Prostate gland (tissue), 2 donors: Measurements from ENCODE around the gene RNF151. TPM values are rescaled to one million over a fixed set of nuclear protein-coding genes. Genes with fewer than 3 reads are reported as not detected.
A peak's percentile ranks its signal among the peaks of the same experiment; 100 is the strongest.

Experiments
- DNase-seq: peaks from one replicate; pipeline ENCODE4 v3.0.0-alpha.2; 2019; ENCODE audit warnings: low spot score
- H3K27ac ChIP-seq, 2 donors: fragments of 200-600 bp; sonication (generic); 2 replicates each; pipeline ENCODE4 v1.5.1; 2017 to 2019
- H3K27me3 ChIP-seq: fragments of 200-600 bp; sonication (generic); replicated peaks from 2 replicates; pipeline ENCODE4 v1.5.1; 2019; ENCODE audit not compliant: insufficient read depth
- H3K36me3 ChIP-seq, 2 donors: fragments of 200-600 bp; sonication (generic); 1 replicate in 1 of 2; 2 replicates in 1 of 2; pipeline versions ENCODE4 v1.5.1 to v1.8.1; 2017 to 2019
- H3K4me1 ChIP-seq: fragments of 200-600 bp; sonication (generic); replicated peaks from 2 replicates; pipeline ENCODE4 v1.5.1; 2019
- H3K4me3 ChIP-seq, 2 donors: fragments of 200-600 bp; sonication (generic); 2 replicates each; pipeline ENCODE4 v1.5.1; 2017 to 2019
- H3K9me3 ChIP-seq: fragments of 200-600 bp; sonication (generic); 2 replicates; pipeline ENCODE4 v1.5.1; 2017
- CTCF ChIP-seq, 4 experiments: fragments of 200-600 bp in 2 of 4; fragments of 450-650 bp in 2 of 4; sonication (generic) in 2 of 4; IDR thresholded peaks; 1 replicate in 3 of 4; 2 replicates in 1 of 4; pipeline ENCODE4 v1.5.1; 2016 to 2019; ENCODE audit warnings: antibody characterized with exemption in 4 of 4, mild to moderate bottlenecking in 2 of 4, moderate library complexity in 2 of 4
- POLR2A ChIP-seq: fragments of 450-650 bp; IDR thresholded peaks from one replicate; pipeline ENCODE4 v1.6.1; 2016; ENCODE audit warnings: antibody characterized with exemption, mild to moderate bottlenecking
- POLR2AphosphoS5 ChIP-seq: sonication (generic); formaldehyde crosslinking; IDR thresholded peaks from one replicate; pipeline ENCODE4 v1.6.1; 2017; ENCODE audit warnings: antibody characterized with exemption
- WGBS: methylation state at CpG from one replicate; pipeline ENCODE4 v1.1.5; 2018; 5-methylcytosine and 5-hydroxymethylcytosine counted together
- intact Hi-C: fragments of 100-400 bp; cut with DNase I; formaldehyde crosslinking; loops from one replicate; pipeline ENCODE4 v1.14.2; 2022
- total RNA-seq, 2 donors: library from RNA; depleted of rRNA; stranded (reverse); fragments of >200 nt; gene quantifications; one replicate each; pipeline ENCODE4 v1.1.0, GENCODE V29; 2016

The RNF151 gene
- total RNA-seq, 2 donors from 2014 or later = 7.2 TPM; not detected in 1

GRCh38 chr16:1924095-1924494, 42.6 kb upstream of the RNF151 start:
- no peak for DNase-seq
- Histone ChIP-seq H3K36me3 (no peaks in the 10 kb centered on the region), H3K27me3 (peaks cover 25% of the 10 kb centered on the region), H3K4me3 (no peak overlapping the region), H3K4me1 (no peaks in the 10 kb centered on the region), H3K9me3 (no peaks in the 10 kb centered on the region), H3K27ac (no peak overlapping the region)
- intact Hi-C loops = no loop called here
- no peak for TF ChIP-seq CTCF (IDR thresholded peaks at IDR 0.05)
- TF ChIP-seq POLR2A = no peak
- TF ChIP-seq POLR2AphosphoS5 = no peak
- WGBS = 73% methylated on average over 5 of the region's 5 CpGs

GRCh38 chr16:1926271-1926670, 40.4 kb upstream of the RNF151 start:
- no peak overlapping the region for H3K27ac ChIP-seq
- H3K4me1 ChIP-seq = no peaks in the 10 kb centered on the region
- DNase-seq = no peak
- H3K4me3 ChIP-seq = no peak overlapping the region
- H3K27me3 ChIP-seq = peaks cover 7% of the 10 kb centered on the region
- no peak for TF ChIP-seq CTCF (IDR thresholded peaks at IDR 0.05)
- no peak for TF ChIP-seq POLR2A
- TF ChIP-seq POLR2AphosphoS5 = no peak
- 60% methylated on average over 11 of the region's 11 CpGs for WGBS
- intact Hi-C loops = loop anchor here (5.0 kb wide), 1 partner anchor 64 kb away; no protein-coding TSS in a partner anchor
- no peaks in the 10 kb centered on the region for H3K9me3 ChIP-seq
- no peaks in the 10 kb centered on the region for H3K36me3 ChIP-seq

- DNase-seq = no peak
Measured at GRCh38 chr16:1929105-1929504, 37.6 kb upstream of the RNF151 start.

GRCh38 chr16:1929578-1930337, 36.9 kb upstream of the RNF151 start:
- TF ChIP-seq POLR2AphosphoS5 = peak; percentile 34
- peak; percentile 47 for TF ChIP-seq POLR2A
- TF ChIP-seq CTCF (IDR thresholded peaks at IDR 0.05) = peak; percentile 99 to 100 (median 100)
- intact Hi-C loops = loop anchor here (5.0 kb wide), 1 partner anchor 67 kb away; no protein-coding TSS in a partner anchor
- H3K27ac ChIP-seq = peak overlapping the region; percentile 43 to 67
- H3K27me3 ChIP-seq = no peaks in the 10 kb centered on the region
- H3K4me1 ChIP-seq = no peaks in the 10 kb centered on the region
- H3K9me3 ChIP-seq = no peaks in the 10 kb centered on the region
- peak overlapping the region; percentile 45 to 50 for H3K4me3 ChIP-seq
- H3K36me3 ChIP-seq = no peaks in the 10 kb centered on the region
- DNase-seq = peak; percentile 82
- 12% methylated on average over 44 of the region's 70 CpGs for WGBS

More at GRCh38 chr16:1929105-1929504, 37.6 kb upstream of the RNF151 start:
- Histone ChIP-seq H3K4me3 (peak overlapping the region; percentile 45 to 50), H3K9me3 (no peaks in the 10 kb centered on the region), H3K36me3 (no peaks in the 10 kb centered on the region), H3K27ac (peak overlapping the region; percentile 43 to 67), H3K27me3 (no peaks in the 10 kb centered on the region), H3K4me1 (no peaks in the 10 kb centered on the region)
- TF ChIP-seq POLR2AphosphoS5 = no peak
- no peak for TF ChIP-seq CTCF (IDR thresholded peaks at IDR 0.05)
- no peak for TF ChIP-seq POLR2A
- 16% methylated on average over 11 of the region's 11 CpGs for WGBS
- intact Hi-C loops = loop anchor here (5.0 kb wide), 1 partner anchor 67 kb away; no protein-coding TSS in a partner anchor

- Histone ChIP-seq H3K36me3 (no peaks in the 10 kb centered on the region), H3K4me3 (no peak overlapping the region), H3K9me3 (no peaks in the 10 kb centered on the region), H3K4me1 (no peaks in the 10 kb centered on the region), H3K27me3 (no peaks in the 10 kb centered on the region), H3K27ac (no peak overlapping the region)
- TF ChIP-seq POLR2AphosphoS5 (no peak), CTCF (IDR thresholded peaks at IDR 0.05) (no peak), POLR2A (no peak)
- intact Hi-C loops = no loop called here
- WGBS = 64% methylated on average over 10 of the region's 10 CpGs
- DNase-seq = no peak
Measured at GRCh38 chr16:1930338-1930720, 36.3 kb upstream of the RNF151 start.
